Measurements from ENCODE around the gene NREP.
A peak's percentile ranks its signal among the peaks of the same experiment; 100 is the strongest.

NREP gene

GRCh38 chr5:111756581-111757354 lies at the start of gene NREP:
TSS of gene NREP (minus strand) at chr5:111757194. CDS start at chr5:111755772, 1,422 bp downstream.
- DNase-seq (ENCODE audit: low read depth), result no peak

DNA sequence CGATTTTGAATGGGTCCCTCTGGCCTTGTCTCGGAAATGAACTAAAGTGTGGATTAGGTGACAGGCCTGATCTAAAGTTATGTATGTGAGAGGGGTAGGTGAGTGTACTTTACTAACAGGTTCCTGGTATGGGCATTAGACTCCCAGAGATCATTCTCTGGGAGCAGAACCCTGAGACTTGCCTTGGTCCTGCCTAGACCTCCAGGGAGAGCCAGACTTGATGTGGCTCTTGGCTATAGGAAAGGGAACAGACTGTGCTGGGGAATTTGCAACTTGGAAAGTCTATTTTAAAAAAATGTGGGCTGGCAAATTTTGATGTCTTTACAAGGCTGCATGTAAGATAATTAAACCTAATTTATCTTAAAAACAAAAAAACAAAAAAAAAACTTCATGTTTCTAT lies 49.8 kb upstream of the NREP start:
- DNase-seq (ENCODE audit: low read depth), result no peak

GRCh38 chr5:111806156-111806555 lies 49.2 kb upstream of the NREP start:
- no peak for DNase-seq (ENCODE audit: low read depth)

GRCh38 chr5:111805071-111805470 lies 48.1 kb upstream of the NREP start:
- DNase-seq (ENCODE audit: low read depth), result no peak

DNA sequence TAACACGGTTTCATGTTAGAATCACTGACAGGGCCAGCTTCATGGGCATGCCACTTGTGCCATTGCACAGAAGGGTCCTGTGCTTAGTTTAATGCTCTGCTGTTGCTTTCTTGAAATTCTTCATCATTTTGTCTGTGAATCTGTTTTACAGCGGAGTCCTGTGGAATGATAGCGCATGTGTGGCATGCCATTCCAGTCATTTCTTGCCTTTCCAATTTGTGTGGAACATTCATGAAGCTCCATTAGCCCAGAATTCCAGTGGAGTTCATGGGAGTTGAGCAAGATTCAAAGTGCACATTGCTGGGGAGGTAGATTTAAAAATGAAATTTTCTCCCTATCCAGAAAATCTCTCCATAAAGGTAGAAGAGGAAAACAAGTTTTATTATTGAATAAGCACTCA lies 43.4 kb upstream of the NREP start:
- no peak for DNase-seq (ENCODE audit: low read depth)

- no peak for DNase-seq (ENCODE audit: low read depth)
These were observed 38.1 kb upstream of the NREP start for GRCh38 chr5:111795142-111795541.

- DNase-seq (ENCODE audit: low read depth), result peak; percentile 47
These were observed 35.6 kb upstream of the NREP start for GRCh38 chr5:111792471-111793058.

DNA sequence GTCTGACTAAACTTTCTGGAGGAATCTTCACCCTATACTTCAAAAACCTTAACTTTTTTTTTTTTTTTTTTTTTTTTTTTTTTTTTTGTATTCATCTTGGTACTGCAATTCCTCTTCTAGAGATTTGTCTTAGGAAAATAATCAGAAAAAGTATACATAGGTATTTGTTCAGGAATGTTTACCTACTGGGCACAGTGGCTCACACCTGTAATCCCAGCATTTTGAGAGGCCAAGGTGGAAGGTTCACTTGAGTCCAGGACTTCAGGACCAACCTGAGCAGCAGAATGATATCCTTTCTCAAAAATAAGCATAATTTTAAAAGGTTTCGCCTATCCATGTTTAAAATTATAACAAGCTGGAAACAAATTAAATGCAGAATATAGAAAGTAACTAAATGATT lies 33.3 kb upstream of the NREP start:
- DNase-seq (ENCODE audit: low read depth), result no peak

- no peak for DNase-seq (ENCODE audit: low read depth)
These were observed 30.0 kb upstream of the NREP start for GRCh38 chr5:111787006-111787405.

GRCh38 chr5:111784491-111785181 lies 27.6 kb upstream of the NREP start:
- no peak for DNase-seq (ENCODE audit: low read depth)

DNA sequence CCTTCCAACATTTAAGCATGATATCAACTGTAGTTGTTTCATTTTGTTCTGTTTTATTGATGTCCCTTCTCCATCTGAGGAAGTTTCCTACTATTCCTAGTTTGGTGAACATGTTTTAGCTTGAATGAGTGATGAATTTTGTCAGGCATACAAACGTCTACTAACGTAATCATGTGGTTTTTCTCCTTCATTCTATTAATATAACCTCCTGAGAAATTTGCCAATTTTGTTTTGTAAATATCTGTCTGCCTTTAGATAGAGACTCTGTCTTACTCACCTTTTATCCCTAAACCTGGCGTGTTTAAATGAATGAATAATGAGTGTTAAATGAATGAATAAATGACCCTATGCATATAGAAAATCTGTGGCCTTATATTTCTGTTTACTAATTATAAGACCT lies 26.5 kb upstream of the NREP start:
- DNase-seq (ENCODE audit: low read depth), result no peak

DNA sequence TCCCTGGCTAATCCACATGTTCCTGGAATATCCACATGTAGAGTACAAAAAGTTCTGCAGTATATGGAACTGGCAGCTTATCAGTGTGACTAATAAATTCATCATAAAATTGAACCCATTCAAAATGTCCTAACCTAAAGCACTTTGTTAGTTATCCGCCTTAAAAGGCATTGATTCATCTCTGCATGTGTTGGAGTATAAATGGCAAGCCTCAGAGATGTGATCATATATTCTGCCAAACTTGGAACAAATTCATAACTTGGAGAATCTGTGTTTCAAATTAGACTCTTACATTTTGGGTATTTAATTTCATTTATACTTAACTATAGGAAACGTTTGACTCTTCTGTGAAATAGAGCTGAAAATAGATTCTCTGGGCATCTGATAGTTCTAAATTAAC lies 25.2 kb upstream of the NREP start:
- DNase-seq (ENCODE audit: low read depth), result no peak

DNA sequence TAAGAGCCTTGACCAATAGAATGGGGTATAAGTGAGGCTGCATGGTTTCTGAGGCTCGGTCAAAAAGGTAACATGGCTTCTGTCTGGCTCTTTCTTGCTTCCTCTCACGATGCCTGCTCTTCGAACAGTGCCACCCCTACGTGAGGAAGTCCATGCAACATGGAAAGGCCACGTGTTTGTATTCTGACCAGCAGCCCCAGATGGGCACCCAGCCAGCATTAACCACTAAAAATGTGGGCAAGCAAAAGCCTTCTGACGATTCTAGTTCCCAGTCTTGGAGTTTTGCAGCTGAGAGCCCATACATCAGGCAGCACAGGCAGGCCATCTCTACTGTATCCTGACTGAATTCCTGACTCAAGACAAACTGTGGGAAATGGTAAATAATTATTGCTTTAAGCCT lies 24.2 kb upstream of the NREP start:
- DNase-seq (ENCODE audit: low read depth), result no peak

GRCh38 chr5:111779922-111780292 lies 22.9 kb upstream of the NREP start:
- DNase-seq (ENCODE audit: low read depth), result no peak

DNA sequence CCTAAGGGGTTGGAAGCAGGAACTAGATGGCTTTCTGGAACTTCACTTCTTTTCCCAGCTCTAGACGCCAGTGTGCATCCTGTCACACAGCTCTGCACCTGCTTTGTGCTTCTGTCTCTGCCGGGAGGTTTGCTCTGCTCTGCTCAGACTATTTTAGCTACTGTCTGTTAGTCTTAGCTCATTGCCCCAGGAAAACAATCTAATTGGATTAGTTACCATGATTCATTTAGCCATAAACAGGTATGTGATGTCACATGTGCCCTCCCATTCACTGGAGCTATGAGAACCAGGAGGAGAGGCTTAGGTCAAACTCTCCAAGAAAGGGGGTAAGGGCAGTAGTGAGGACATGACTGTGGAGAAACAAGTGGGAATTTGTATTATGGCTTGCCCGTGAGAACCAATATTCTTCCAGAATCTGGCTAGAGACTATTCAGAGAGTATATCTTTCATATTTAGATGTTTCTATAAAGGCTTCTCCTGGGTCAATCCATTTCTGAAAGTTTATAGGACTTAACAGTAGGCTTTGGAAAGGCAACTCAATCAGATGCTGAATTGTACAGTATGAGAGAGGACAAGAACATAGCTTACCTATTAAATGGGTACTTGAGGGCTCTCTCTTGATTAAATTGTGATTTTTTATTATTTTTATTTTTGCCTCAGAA lies 22.4 kb upstream of the NREP start:
- no peak for DNase-seq (ENCODE audit: low read depth)

GRCh38 chr5:111776913-111777781 lies 20.2 kb upstream of the NREP start:
- no peak for DNase-seq (ENCODE audit: low read depth)

DNA sequence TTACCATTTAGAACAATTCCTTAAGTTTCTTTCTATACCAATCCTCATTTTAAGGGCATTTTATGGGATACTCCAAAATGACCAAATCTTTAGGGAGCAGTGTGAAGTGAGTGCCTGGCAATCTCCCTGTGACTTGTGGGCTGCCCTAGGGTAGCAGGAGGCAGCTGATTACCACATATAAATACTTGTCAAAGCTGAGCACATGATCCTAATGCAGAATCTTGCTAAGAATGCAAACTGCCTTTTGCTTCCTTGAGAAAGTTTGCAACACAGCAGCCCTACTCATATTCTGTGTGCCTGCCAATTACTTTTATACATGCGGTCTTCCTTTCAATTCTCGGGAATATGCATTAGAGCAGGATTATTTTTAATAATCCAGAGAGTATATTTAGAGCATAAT lies 18.2 kb upstream of the NREP start:
- DNase-seq (ENCODE audit: low read depth), result no peak

- DNase-seq (ENCODE audit: low read depth), result no peak
These were observed 17.5 kb upstream of the NREP start for GRCh38 chr5:111774525-111774924.

DNA sequence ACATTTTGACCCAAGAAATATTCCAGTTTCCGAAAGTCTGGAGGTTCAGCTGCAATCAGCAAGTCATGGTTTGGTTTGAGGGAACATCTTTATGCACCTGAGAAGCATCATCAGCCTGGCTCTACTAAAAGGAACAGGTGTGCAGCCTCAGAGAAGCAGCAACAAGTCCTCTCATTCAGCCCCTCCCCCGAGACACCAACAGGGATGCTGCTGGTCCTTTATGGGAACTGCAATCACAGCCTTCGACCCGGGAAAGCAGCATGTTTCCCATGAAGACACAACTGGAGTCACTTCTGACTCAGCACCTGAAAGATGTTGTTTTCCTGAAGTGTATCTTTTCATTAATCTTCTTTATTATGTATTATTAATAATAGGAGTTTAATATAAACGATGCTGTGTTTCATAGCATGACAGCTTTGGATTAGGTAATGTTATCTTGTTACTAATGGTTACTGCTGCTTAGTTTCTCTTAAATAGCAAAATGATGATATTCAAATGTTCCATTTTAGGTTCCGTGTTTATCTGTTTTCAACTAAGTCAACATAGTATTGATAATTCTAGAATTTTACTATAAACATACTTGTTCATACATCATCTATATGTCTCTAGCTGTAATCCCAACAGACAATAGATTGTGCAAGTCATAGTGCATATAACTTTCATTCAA lies 15.6 kb upstream of the NREP start:
- no peak for DNase-seq (ENCODE audit: low read depth)

- no peak for DNase-seq (ENCODE audit: low read depth)
These were observed 12.5 kb upstream of the NREP start for GRCh38 chr5:111769541-111769940.
